Measurements from ENCODE around the gene ASB18. TPM values are rescaled to one million over a fixed set of nuclear protein-coding genes. Genes with fewer than 3 reads are reported as not detected.

Gene ASB18
- total and polyA plus RNA-seq, 2 of the 8 experiments (the other 6 are each of a cell fraction or from before 2014, with no cell fraction given): not detected

DNA sequence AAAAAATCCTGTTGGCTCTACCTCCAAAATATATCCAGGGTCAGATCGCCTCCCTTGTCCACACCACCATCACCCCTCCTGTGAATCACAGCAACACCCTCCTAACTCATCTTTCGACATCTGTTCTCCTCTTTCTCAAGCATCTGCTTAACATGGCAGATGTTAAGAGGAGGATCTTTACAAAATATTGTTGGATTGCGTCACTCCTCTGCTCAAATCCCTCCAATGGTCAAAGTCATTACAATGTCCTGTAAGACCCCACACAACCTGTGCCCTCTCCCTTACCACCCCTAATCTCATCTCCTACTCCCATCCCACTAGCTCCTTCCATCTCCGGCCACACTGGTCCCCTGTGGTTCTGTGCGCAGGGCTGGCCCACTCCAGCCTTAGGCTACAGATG, 59.3 kb downstream of the ASB18 start:
- no peak overlapping the region for H4K5ac ChIP-seq (ENCODE audit: insufficient read length, low read depth, low read length)
- no peak overlapping the region for H3K4me2 ChIP-seq (ENCODE audit: insufficient read depth in 1 of 2, low read depth in 2 of 2, low read length in 2 of 2)
- no peak overlapping the region for H2BK15ac ChIP-seq (ENCODE audit: low read length)
- H3K9me3 ChIP-seq (ENCODE audit: insufficient read depth in 2 of 2, low read depth in 1 of 2, low read length in 1 of 2): no peaks in the 10 kb centered on the region
- H3K56ac ChIP-seq (replicated peaks; ENCODE audit: insufficient read length, low read depth, low read length): no peak overlapping the region
- H3K4ac ChIP-seq (replicated peaks; ENCODE audit: insufficient read length, low read depth, low read length): no peak overlapping the region
- no peak overlapping the region for H3K4me3 ChIP-seq (ENCODE audit: extremely low read depth in 1 of 4, insufficient read depth in 2 of 4, low read depth in 3 of 4, low read length in 4 of 4)
- H4K8ac ChIP-seq (ENCODE audit: extremely low read depth, insufficient read depth, low read length): no peak overlapping the region
- H3K9ac ChIP-seq (replicated peaks in 1 of 4; ENCODE audit: extremely low read depth in 1 of 4, low read depth in 3 of 4, low read length in 3 of 4): no peak overlapping the region
- H3K36me3 ChIP-seq (ENCODE audit: control insufficient read depth in 2 of 4, insufficient read depth in 4 of 4, low read length in 3 of 4): no peaks in the 10 kb centered on the region
- H2BK5ac ChIP-seq (ENCODE audit: low read depth, low read length): no peak overlapping the region
- POLR2A ChIA-PET (ENCODE audit: partially characterized antibody): no interaction called here
- H2AK5ac ChIP-seq (ENCODE audit: low read depth, low read length): no peak overlapping the region
- no peaks in the 10 kb centered on the region for H4K20me1 ChIP-seq (replicated peaks in 1 of 2; ENCODE audit: control insufficient read depth in 1 of 2, insufficient read depth in 2 of 2, low read length in 2 of 2)
- H3K79me1 ChIP-seq (ENCODE audit: low read depth, low read length): no peaks in the 10 kb centered on the region
- H3K14ac ChIP-seq (ENCODE audit: insufficient read length): no peak overlapping the region
- CTCF ChIA-PET (ENCODE audit: partially characterized antibody): no interaction called here
- no peak overlapping the region for H2AFZ ChIP-seq (ENCODE audit: low read length)
- no peak overlapping the region for H3K27ac ChIP-seq (ENCODE audit: low read depth, low read length)
- peaks cover 0 to 6% (median 0%) of the 10 kb centered on the region in 4 experiments; a peak in 2 of 7 replicates for H3K4me1 ChIP-seq (replicated peaks in 1 of 4; ENCODE audit: control insufficient read depth in 3 of 4, insufficient read depth in 4 of 4, low read length in 3 of 4)
- 92% methylated on average over 5 of the region's 5 CpGs; no CpG with 5 or more reads in 1 of the 2 experiments for WGBS, 2 experiments (ENCODE audit: extremely low coverage in 1 of 2, insufficient coverage in 1 of 2, insufficient read length in 1 of 2, insufficient replicate concordance in 2 of 2, low coverage in 1 of 2, low lambda C conversion rate in 2 of 2, missing lambda C conversion rate in 1 of 2)
- H4K91ac ChIP-seq (replicated peaks; ENCODE audit: insufficient read length, low read length): no peak overlapping the region
- H3K27me3 ChIP-seq (replicated peaks in 1 of 4; ENCODE audit: control insufficient read depth in 3 of 4, extremely low read depth in 1 of 4, insufficient read depth in 3 of 4, low read length in 3 of 4): no peaks in the 10 kb centered on the region; a peak in 1 of 7 replicates
- H2BK20ac ChIP-seq (ENCODE audit: low read length): no peak overlapping the region
- no peak overlapping the region for H3K18ac ChIP-seq (ENCODE audit: extremely low read depth, low read length)
- no peak overlapping the region for H2BK12ac ChIP-seq (ENCODE audit: low read depth, low read length)
- TF ChIP-seq SRF (IDR thresholded peaks at IDR 0.05; ENCODE audit: low read depth, low read length) (no peak), CTBP2 (IDR thresholded peaks at IDR 0.05; ENCODE audit: borderline replicate concordance, insufficient read depth, insufficient read length, low read length) (no peak), SIN3A (conservative IDR thresholded peaks at IDR 0.05 in 1 of 2, IDR thresholded peaks at IDR 0.05 in 1 of 2; ENCODE audit: low read depth in 1 of 2, low read length in 2 of 2) (no peak), HDAC2 (IDR thresholded peaks at IDR 0.05; ENCODE audit: borderline replicate concordance in 1 of 2, low read depth in 2 of 2, low read length in 2 of 2) (no peak), NRF1 (IDR thresholded peaks at IDR 0.05; ENCODE audit: low read depth, low read length) (no peak), KDM5A (IDR thresholded peaks at IDR 0.05; ENCODE audit: low read length) (no peak), FOSL1 (IDR thresholded peaks at IDR 0.05; ENCODE audit: insufficient read depth, low read depth, low read length) (no peak), TAF7 (optimal IDR thresholded peaks at IDR 0.05; ENCODE audit: borderline replicate concordance, low read depth, low read length) (no peak), POLR2AphosphoS5 (IDR thresholded peaks at IDR 0.05; ENCODE audit: low read depth, low read length) (no peak), CREB1 (IDR thresholded peaks at IDR 0.05) (no peak), CBX8 (IDR thresholded peaks at IDR 0.05; ENCODE audit: borderline replicate concordance, low read depth, low read length) (no peak), TAF1 (IDR thresholded peaks at IDR 0.05; ENCODE audit: low read depth, low read length) (no peak), HDAC6 (IDR thresholded peaks at IDR 0.05; ENCODE audit: low read depth, low read length) (no peak)
- TF ChIP-seq, protein P1, sequence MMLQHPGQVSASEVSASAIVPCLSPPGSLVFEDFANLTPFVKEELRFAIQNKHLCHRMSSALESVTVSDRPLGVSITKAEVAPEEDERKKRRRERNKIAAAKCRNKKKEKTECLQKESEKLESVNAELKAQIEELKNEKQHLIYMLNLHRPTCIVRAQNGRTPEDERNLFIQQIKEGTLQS (IDR thresholded peaks at IDR 0.05; ENCODE audit: insufficient read depth, low read depth, low read length): no peak
- H2BK120ac ChIP-seq (replicated peaks; ENCODE audit: low read depth, low read length): no peak overlapping the region
- no peaks in the 10 kb centered on the region for H3K23me2 ChIP-seq (ENCODE audit: low read depth, low read length)
- FAIRE-seq: no peak
- no peak overlapping the region for H3K23ac ChIP-seq (ENCODE audit: insufficient read length)
- DNase-seq (ENCODE audit: low read depth in 1 of 2, low spot score in 2 of 2): no peak
- no peaks in the 10 kb centered on the region for H3K79me2 ChIP-seq (ENCODE audit: control insufficient read depth in 1 of 2, insufficient read depth in 2 of 2, low read length in 2 of 2)

All from H1 (cell line).